HCT116 (cell line): ENCODE data around the gene DGCR6. TPM values are rescaled to one million over a fixed set of nuclear protein-coding genes. Genes with fewer than 3 reads are reported as not detected.
"Not testable (repeated sequence)": the region's sequence is repeated elsewhere in the genome, so short reads cannot be mapped to it uniquely, and the experiment has no call there.

Experiments
- ATAC-seq: fragments of 200-7000 bp; cut with Tn5 transposase; 2 replicates; pipeline ENCODE4 v1.9.1; 2020; ENCODE audit warnings: mild to moderate bottlenecking, moderate library complexity
- BruUV-seq: library from RNA; stranded (reverse); fragments of 400-500 nt; replicated peaks from 2 replicates; lab custom pipeline; 2021; lab: Mats Ljungman, UMichigan
- CTCF ChIA-PET: fragments of 300-600 bp; sonication (Branson Sonifier 250); formaldehyde crosslinking; loops from one replicate; lab custom pipeline; 2021; ENCODE audit warnings: antibody characterized with exemption; lab: Charles Lee
- POLR2A ChIA-PET: fragments of 300-600, 350-600 bp; sonication (Branson Sonifier 250); formaldehyde crosslinking; loops from one replicate; lab custom pipeline; 2021; ENCODE audit warnings: antibody characterized with exemption; lab: Charles Lee
- RAD21 ChIA-PET, 2 experiments: fragments of 300-600 bp; sonication (Branson Sonifier 250); formaldehyde crosslinking; loops; one replicate each; lab custom pipeline; 2023; ENCODE audit warnings: low total read pairs in 2 of 2; ENCODE audit not compliant: uncharacterized antibody in 2 of 2, unreplicated experiment in 2 of 2, low non-redundant PET in 1 of 2; lab: Charles Lee
- DNase-seq: peaks from one replicate; pipeline ENCODE4 v3.0.0-alpha.2; 2010; ENCODE audit warnings: low read depth, low spot score
- H2AFZ ChIP-seq: fragments of 200-600 bp; shearing (Covaris generic), sonication (generic); 2 replicates; pipeline ENCODE4 v1.6.1; 2017; ENCODE audit warnings: low read depth, mixed run types, mixed read lengths, antibody characterized with exemption, low read length; ENCODE audit not compliant: poor library complexity, severe bottlenecking
- H3K27ac ChIP-seq: 2 replicates; pipeline ENCODE4 v1.5.1; 2012; ENCODE audit warnings: low read depth, low read length
- H3K27me3 ChIP-seq: fragments of 200-600 bp; sonication (generic); 2 replicates; pipeline ENCODE4 v1.6.1; 2016; ENCODE audit warnings: mixed run types, low read length, mixed read lengths; ENCODE audit not compliant: insufficient read depth
- H3K36me3 ChIP-seq, 2 experiments: fragments of 200-500 bp in 1 of 2; fragments of 200-600 bp in 1 of 2; sonication (Bioruptor generic) in 1 of 2; sonication (generic) in 1 of 2; 2 replicates each; pipeline versions ENCODE4 v1.5.1 to v1.6.1; 2014 to 2016; ENCODE audit warnings: low read length in 2 of 2, inconsistent platforms in 1 of 2, mixed read lengths in 1 of 2, mixed run types in 1 of 2; ENCODE audit not compliant: insufficient read depth in 2 of 2, control insufficient read depth in 1 of 2
- H3K4me1 ChIP-seq, 2 experiments: fragments of 200-600 bp in 1 of 2; sonication (generic) in 1 of 2; 2 replicates each; pipeline versions ENCODE4 v1.5.1 to v1.6.1; 2012 to 2017; ENCODE audit warnings: low read length in 2 of 2, inconsistent platforms in 1 of 2, mild to moderate bottlenecking in 1 of 2, mixed read lengths in 1 of 2, mixed run types in 1 of 2, moderate library complexity in 1 of 2; ENCODE audit not compliant: insufficient read depth in 2 of 2, control insufficient read depth in 1 of 2
- H3K4me2 ChIP-seq: fragments of 200-600 bp; sonication (generic); 2 replicates; pipeline ENCODE4 v1.6.1; 2017; ENCODE audit warnings: mixed run types, low read length, mixed read lengths
- H3K4me3 ChIP-seq, 2 experiments: fragments of 200-600 bp in 1 of 2; sonication (generic) in 1 of 2; replicated peaks in 1 of 2; 2 replicates each; pipeline ENCODE4 v1.5.1; 2011 to 2016; ENCODE audit warnings: low read length in 2 of 2, control low read depth in 1 of 2, low read depth in 1 of 2, mild to moderate bottlenecking in 1 of 2, mixed read lengths in 1 of 2, mixed run types in 1 of 2
- H3K79me2 ChIP-seq: fragments of 200-600 bp; sonication (generic); 2 replicates; pipeline ENCODE4 v1.6.1; 2017; ENCODE audit warnings: mild to moderate bottlenecking, mixed run types, low read length, moderate library complexity, mixed read lengths; ENCODE audit not compliant: insufficient read depth
- H3K9ac ChIP-seq: fragments of 200-600 bp; sonication (generic); 2 replicates; pipeline ENCODE4 v1.6.1; 2016; ENCODE audit warnings: low read length, mixed read lengths
- H3K9me2 ChIP-seq: fragments of 200-600 bp; sonication (generic), shearing (Covaris generic); 2 replicates; pipeline ENCODE4 v1.6.1; 2017; ENCODE audit warnings: mixed run types, mild to moderate bottlenecking, moderate library complexity; ENCODE audit not compliant: insufficient read depth
- H3K9me3 ChIP-seq, 2 experiments: fragments of 200-500 bp in 1 of 2; fragments of 200-600 bp in 1 of 2; sonication (Bioruptor generic) in 1 of 2; sonication (generic) in 1 of 2; 2 replicates each; pipeline ENCODE4 v1.6.1; 2014 to 2017; ENCODE audit warnings: low read length in 2 of 2, mixed read lengths in 2 of 2, inconsistent platforms in 1 of 2, low read depth in 1 of 2, mild to moderate bottlenecking in 1 of 2, mixed run types in 1 of 2, moderate library complexity in 1 of 2; ENCODE audit not compliant: control insufficient read depth in 1 of 2, insufficient read depth in 1 of 2
- H4K20me1 ChIP-seq: fragments of 200-600 bp; sonication (generic), shearing (Covaris generic); 2 replicates; pipeline ENCODE4 v1.6.1; 2017; ENCODE audit warnings: mixed run types, mild to moderate bottlenecking, moderate library complexity; ENCODE audit not compliant: insufficient read depth
- EZH2phosphoT487 ChIP-seq: fragments of 200-600 bp; IDR thresholded peaks from 2 replicates; pipeline ENCODE4 v1.6.1; 2018; ENCODE audit warnings: antibody characterized with exemption, borderline replicate concordance
- FOSL1 ChIP-seq: IDR thresholded peaks from 2 replicates; pipeline ENCODE4 v1.6.1; 2012; ENCODE audit warnings: low read depth
- MAX ChIP-seq: IDR thresholded peaks from 2 replicates; pipeline ENCODE4 v1.6.1; 2012
- POLR2A ChIP-seq: IDR thresholded peaks from 2 replicates; pipeline ENCODE4 v1.7.0; 2011; ENCODE audit warnings: borderline replicate concordance; ENCODE audit not compliant: insufficient read depth, insufficient read length; ENCODE audit errors: extremely low read depth
- RAD21 ChIP-seq: IDR thresholded peaks from 2 replicates; pipeline ENCODE4 v1.6.1; 2012; ENCODE audit warnings: low read depth, mild to moderate bottlenecking
- SP1 ChIP-seq: IDR thresholded peaks from 2 replicates; pipeline ENCODE4 v1.6.1; 2012; ENCODE audit warnings: low read depth
- SRF ChIP-seq: IDR thresholded peaks from 2 replicates; pipeline ENCODE4 v1.6.1; 2012; ENCODE audit warnings: low read depth
- YY1 ChIP-seq: IDR thresholded peaks from 2 replicates; pipeline ENCODE4 v1.6.1; 2011; ENCODE audit warnings: low read length, low read depth, moderate library complexity, mild to moderate bottlenecking; ENCODE audit not compliant: insufficient replicate concordance; ENCODE audit errors: extremely low read depth
- ZFX ChIP-seq: fragments of 450-650 bp; IDR thresholded peaks from 2 replicates; pipeline ENCODE4 v1.6.1; 2017
- intact Hi-C: fragments of 100-400 bp; cut with micrococcal nuclease; formaldehyde crosslinking; loops from 2 replicates; pipeline ENCODE4 v1.10.0; 2022
- total RNA-seq: library from RNA; stranded (reverse); gene quantifications from one replicate; pipeline ENCODE4 v1.2.1, GENCODE V29; 2021; ENCODE audit not compliant: unreplicated experiment
- TF ChIP-seq, protein P1 (sequence below): IDR thresholded peaks from 2 replicates; pipeline ENCODE4 v1.6.1; 2011; ENCODE audit warnings: mild to moderate bottlenecking, low read length, moderate library complexity; ENCODE audit not compliant: insufficient replicate concordance; ENCODE audit errors: extremely low read depth
- TF ChIP-seq, protein P2 (sequence below): IDR thresholded peaks from 2 replicates; pipeline ENCODE4 v1.6.1; 2012; ENCODE audit warnings: low read depth

The DGCR6 gene
- total RNA-seq, 1 experiment from 2014 or later: 4.6 TPM

- H3K36me3 ChIP-seq, H3K9me2 ChIP-seq, H3K27ac ChIP-seq, H3K9me3 ChIP-seq, DNase-seq, CTCF ChIA-PET, H4K20me1 ChIP-seq, ATAC-seq, H3K4me3 ChIP-seq, H2AFZ ChIP-seq, H3K79me2 ChIP-seq, H3K9ac ChIP-seq, POLR2A ChIA-PET, BruUV-seq, H3K4me2 ChIP-seq, intact Hi-C loops, RAD21 ChIA-PET, H3K27me3 ChIP-seq, H3K4me1 ChIP-seq: not testable (repeated sequence)
These were observed 21.7 kb upstream of the DGCR6 start for GRCh38 chr22:18884465-18884864.

GRCh38 chr22:18888115-18888514 lies 18.0 kb upstream of the DGCR6 start:
- H4K20me1 ChIP-seq: no peaks in the 10 kb centered on the region
- ChIA-PET POLR2A (no interaction called here), RAD21 (no interaction called here), CTCF (no interaction called here)
- H3K4me3 ChIP-seq: no peak overlapping the region
- no TSS peak for BruUV-seq
- H3K79me2 ChIP-seq: no peaks in the 10 kb centered on the region
- H3K9me2 ChIP-seq: no peaks in the 10 kb centered on the region
- H3K9me3 ChIP-seq: no peaks in the 10 kb centered on the region
- no peak overlapping the region for H3K27ac ChIP-seq
- no peak for DNase-seq
- no peaks in the 10 kb centered on the region for H3K27me3 ChIP-seq
- H3K4me2 ChIP-seq: no peak overlapping the region
- H2AFZ ChIP-seq: no peak overlapping the region
- no peak for TF ChIP-seq SRF
- TF ChIP-seq POLR2A: no peak
- no peak for TF ChIP-seq ZFX
- TF ChIP-seq EZH2phosphoT487: no peak
- TF ChIP-seq SP1: no peak
- TF ChIP-seq, protein P1, sequence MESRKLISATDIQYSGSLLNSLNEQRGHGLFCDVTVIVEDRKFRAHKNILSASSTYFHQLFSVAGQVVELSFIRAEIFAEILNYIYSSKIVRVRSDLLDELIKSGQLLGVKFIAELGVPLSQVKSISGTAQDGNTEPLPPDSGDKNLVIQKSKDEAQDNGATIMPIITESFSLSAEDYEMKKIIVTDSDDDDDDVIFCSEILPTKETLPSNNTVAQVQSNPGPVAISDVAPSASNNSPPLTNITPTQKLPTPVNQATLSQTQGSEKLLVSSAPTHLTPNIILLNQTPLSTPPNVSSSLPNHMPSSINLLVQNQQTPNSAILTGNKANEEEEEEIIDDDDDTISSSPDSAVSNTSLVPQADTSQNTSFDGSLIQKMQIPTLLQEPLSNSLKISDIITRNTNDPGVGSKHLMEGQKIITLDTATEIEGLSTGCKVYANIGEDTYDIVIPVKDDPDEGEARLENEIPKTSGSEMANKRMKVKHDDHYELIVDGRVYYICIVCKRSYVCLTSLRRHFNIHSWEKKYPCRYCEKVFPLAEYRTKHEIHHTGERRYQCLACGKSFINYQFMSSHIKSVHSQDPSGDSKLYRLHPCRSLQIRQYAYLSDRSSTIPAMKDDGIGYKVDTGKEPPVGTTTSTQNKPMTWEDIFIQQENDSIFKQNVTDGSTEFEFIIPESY: no peak
- no peak for TF ChIP-seq FOSL1
- TF ChIP-seq RAD21: no peak
- TF ChIP-seq, protein P2, sequence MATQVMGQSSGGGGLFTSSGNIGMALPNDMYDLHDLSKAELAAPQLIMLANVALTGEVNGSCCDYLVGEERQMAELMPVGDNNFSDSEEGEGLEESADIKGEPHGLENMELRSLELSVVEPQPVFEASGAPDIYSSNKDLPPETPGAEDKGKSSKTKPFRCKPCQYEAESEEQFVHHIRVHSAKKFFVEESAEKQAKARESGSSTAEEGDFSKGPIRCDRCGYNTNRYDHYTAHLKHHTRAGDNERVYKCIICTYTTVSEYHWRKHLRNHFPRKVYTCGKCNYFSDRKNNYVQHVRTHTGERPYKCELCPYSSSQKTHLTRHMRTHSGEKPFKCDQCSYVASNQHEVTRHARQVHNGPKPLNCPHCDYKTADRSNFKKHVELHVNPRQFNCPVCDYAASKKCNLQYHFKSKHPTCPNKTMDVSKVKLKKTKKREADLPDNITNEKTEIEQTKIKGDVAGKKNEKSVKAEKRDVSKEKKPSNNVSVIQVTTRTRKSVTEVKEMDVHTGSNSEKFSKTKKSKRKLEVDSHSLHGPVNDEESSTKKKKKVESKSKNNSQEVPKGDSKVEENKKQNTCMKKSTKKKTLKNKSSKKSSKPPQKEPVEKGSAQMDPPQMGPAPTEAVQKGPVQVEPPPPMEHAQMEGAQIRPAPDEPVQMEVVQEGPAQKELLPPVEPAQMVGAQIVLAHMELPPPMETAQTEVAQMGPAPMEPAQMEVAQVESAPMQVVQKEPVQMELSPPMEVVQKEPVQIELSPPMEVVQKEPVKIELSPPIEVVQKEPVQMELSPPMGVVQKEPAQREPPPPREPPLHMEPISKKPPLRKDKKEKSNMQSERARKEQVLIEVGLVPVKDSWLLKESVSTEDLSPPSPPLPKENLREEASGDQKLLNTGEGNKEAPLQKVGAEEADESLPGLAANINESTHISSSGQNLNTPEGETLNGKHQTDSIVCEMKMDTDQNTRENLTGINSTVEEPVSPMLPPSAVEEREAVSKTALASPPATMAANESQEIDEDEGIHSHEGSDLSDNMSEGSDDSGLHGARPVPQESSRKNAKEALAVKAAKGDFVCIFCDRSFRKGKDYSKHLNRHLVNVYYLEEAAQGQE: no peak
- no peak for TF ChIP-seq MAX
- no peak for TF ChIP-seq YY1
- H3K36me3 ChIP-seq: no peaks in the 10 kb centered on the region
- intact Hi-C loops: no loop called here
- no peaks in the 10 kb centered on the region for H3K4me1 ChIP-seq
- no peak for ATAC-seq
- no peak overlapping the region for H3K9ac ChIP-seq
